PC-3 (cell line): Measurements from ENCODE around the gene NFYB.

Experiments
- EZH2 ChIP-seq: fragments of 300-600 bp; sonication (generic); IDR thresholded peaks from one replicate; pipeline ENCODE4 v1.6.1; 2017; ENCODE audit warnings: antibody characterized with exemption, mild to moderate bottlenecking, low read length; ENCODE audit not compliant: unreplicated experiment
- EZH2phosphoT487 ChIP-seq: fragments of 300-600 bp; sonication (generic); IDR thresholded peaks from 2 replicates; pipeline ENCODE4 v1.6.1; 2018; ENCODE audit warnings: mild to moderate bottlenecking, antibody characterized with exemption, low read length, borderline replicate concordance
- TF ChIP-seq, protein P1 (sequence below): fragments of 300-600 bp; sonication (generic); conservative IDR thresholded peaks from 2 replicates; pipeline ENCODE4 v1.5.1; 2017; ENCODE audit warnings: antibody characterized with exemption, low read depth, mild to moderate bottlenecking, low read length

DNA sequence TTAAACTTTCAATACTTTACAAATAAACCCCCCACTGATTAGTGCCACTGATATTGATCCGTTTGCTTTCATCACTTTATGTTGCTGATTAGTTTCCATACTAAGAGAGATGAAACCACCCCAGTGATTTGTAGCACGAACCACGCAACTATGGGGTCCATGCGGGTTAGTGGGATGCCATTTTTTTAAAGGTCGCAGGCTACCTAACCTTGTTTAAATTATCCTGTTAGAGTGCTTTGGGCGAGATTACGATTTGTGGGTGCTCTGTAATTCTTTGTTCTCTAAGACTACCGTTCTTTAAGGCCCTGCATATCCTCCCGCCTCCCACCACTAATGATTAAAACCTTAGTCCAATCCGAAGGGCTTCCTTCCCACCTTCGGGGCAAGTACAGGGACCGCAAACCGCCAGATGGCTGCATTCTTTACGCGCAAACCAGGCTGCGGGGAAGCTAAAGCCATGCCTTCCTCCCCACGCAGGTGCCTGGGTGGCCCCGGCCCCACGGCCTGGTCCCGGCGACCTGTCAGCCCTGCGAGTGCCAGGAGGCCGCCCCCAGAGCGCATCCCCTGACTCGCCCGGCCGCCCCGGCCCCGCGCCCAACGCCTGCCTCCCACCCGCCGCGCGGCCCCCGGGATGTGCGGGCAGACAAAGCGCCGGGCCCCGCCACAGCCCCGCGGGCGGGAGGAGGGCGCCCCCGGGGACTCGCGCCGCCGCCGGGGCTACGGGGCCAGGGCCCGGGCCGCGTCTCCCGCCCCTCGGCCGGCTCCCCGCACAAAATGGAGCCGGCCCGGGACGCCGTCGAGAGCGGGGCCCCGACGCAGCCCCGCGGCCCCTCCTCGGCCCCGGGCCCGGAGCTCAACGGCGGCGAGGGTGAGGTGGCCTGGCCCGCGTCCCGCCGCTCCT, 759 bp downstream of the NFYB start:
- no peak for TF ChIP-seq EZH2
- no peak for TF ChIP-seq EZH2phosphoT487
- TF ChIP-seq, protein P1, sequence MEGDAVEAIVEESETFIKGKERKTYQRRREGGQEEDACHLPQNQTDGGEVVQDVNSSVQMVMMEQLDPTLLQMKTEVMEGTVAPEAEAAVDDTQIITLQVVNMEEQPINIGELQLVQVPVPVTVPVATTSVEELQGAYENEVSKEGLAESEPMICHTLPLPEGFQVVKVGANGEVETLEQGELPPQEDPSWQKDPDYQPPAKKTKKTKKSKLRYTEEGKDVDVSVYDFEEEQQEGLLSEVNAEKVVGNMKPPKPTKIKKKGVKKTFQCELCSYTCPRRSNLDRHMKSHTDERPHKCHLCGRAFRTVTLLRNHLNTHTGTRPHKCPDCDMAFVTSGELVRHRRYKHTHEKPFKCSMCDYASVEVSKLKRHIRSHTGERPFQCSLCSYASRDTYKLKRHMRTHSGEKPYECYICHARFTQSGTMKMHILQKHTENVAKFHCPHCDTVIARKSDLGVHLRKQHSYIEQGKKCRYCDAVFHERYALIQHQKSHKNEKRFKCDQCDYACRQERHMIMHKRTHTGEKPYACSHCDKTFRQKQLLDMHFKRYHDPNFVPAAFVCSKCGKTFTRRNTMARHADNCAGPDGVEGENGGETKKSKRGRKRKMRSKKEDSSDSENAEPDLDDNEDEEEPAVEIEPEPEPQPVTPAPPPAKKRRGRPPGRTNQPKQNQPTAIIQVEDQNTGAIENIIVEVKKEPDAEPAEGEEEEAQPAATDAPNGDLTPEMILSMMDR = no peak
